ENCODE data around the gene PTGES.
"Not testable (repeated sequence)": the region's sequence is repeated elsewhere in the genome, so short reads cannot be mapped to it uniquely, and the experiment has no call there.

The PTGES gene

DNA sequence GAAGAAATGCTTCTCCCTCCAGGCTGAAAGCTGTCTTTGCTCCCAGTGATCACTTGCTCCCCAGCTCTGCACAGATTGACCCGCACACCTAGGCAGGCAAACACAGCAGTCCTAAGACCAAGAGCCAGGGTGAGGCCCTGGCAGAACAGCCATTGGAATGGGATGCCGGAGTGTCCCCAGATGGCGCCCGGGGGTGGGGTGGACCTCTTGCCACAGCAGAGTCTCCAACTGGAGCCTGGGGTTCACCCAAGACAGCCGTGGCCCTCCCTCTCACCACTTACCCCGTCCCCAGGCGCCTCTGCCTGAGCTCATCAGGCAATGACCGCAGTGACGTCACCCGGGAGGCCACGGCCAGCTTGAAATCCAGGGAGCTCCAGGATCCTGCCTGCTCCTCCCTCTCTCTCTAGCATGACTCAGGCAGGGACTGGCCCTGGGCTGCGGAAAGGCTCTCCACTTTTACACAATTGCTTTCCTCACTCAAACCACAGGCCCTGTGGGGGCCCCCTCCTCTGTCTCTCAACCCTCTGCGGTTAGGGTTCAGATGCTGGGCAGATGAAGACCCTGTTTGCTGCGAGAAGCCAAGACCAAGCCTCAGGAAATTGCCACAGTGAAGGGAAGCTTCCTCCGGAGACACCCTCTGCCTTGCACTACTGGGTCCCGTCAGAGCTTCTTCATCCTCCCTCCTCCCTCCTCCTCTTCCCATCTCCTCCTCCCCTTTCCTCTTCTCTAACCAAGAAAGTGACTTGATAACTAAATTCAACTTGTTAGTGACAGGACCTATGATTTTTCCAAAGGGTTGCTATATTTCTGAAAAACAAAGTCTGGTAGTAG, 24.3 kb upstream of the PTGES start:
- TF ChIP-seq MYC (IDR thresholded peaks at IDR 0.05; ENCODE audit: low read depth, low read length) (peak; percentile 36), CTCF (IDR thresholded peaks at IDR 0.05; ENCODE audit: low read depth, low read length) (no peak)
- TF ChIP-seq, protein P1, sequence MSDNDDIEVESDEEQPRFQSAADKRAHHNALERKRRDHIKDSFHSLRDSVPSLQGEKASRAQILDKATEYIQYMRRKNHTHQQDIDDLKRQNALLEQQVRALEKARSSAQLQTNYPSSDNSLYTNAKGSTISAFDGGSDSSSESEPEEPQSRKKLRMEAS (IDR thresholded peaks at IDR 0.05; ENCODE audit: low read depth, low read length): peak; percentile 14; the same call in 1 of the 2 replicates
- no peak overlapping the region for H3K4me3 ChIP-seq (ENCODE audit: low read depth, low read length)
- DNase-seq (ENCODE audit: low read depth): peak; percentile 99

GRCh38 chr9:129776566-129776937, 23.7 kb upstream of the PTGES start:
- H3K4me3 ChIP-seq (ENCODE audit: low read depth, low read length): no peak overlapping the region
- peak; percentile 16 for DNase-seq (ENCODE audit: low read depth)
- TF ChIP-seq, protein P1 (IDR thresholded peaks at IDR 0.05; ENCODE audit: low read depth, low read length): no peak
- TF ChIP-seq POLR2A (IDR thresholded peaks at IDR 0.05; ENCODE audit: extremely low read depth, insufficient read length): no peak
- TF ChIP-seq MYC (IDR thresholded peaks at IDR 0.05; ENCODE audit: low read depth, low read length): no peak
- no peak for TF ChIP-seq CTCF (IDR thresholded peaks at IDR 0.05; ENCODE audit: low read depth, low read length)

DNA sequence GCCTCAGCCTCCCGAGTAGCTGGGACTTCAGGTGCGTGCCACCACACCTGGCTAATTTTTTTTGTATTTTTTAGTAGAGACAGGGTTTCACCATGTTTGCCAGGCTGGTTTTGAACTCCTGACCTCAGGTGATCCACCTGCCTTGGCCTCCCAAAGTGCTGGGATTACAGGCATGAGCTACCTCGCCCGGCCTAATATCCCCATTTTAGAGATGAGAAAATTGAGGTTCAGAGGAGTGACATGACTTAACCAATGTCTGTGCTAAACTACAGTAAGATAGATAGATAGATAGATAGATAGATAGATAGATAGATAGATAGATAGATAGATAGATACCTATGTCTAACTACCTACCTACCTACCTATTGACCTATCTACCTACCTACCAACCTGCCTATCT, 23.3 kb upstream of the PTGES start:
- not testable (repeated sequence) for H3K4me3 ChIP-seq (ENCODE audit: low read depth, low read length)

DNA sequence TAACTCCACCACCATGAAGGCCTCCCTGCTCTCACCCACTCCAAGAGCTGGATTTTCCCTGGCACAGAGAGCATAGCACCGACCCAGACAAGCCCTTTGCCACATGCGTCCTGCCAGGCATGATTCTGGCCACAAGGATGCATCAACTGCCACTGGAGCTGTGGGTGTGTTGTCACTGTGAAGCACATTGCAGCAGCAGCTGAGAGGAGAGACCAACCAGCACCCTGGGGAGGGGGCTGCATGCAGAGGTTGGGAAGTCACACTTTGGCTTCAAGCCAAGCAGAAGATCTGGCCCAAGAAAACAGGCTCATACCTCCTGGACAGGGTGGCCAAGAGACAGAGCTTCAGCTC, 22.6 kb upstream of the PTGES start:
- H3K4me3 ChIP-seq (ENCODE audit: low read depth, low read length): no peak overlapping the region
- DNase-seq (ENCODE audit: low read depth): peak; percentile 20
- TF ChIP-seq MYC (IDR thresholded peaks at IDR 0.05; ENCODE audit: low read depth, low read length) (no peak), POLR2A (IDR thresholded peaks at IDR 0.05; ENCODE audit: extremely low read depth, insufficient read length) (no peak), CTCF (IDR thresholded peaks at IDR 0.05; ENCODE audit: low read depth, low read length) (no peak)
- TF ChIP-seq, protein P1 (IDR thresholded peaks at IDR 0.05; ENCODE audit: low read depth, low read length): no peak

More for the DNA sequence above, 23.3 kb upstream of the PTGES start:
- not testable (repeated sequence) for DNase-seq (ENCODE audit: low read depth)

- no peak for DNase-seq (ENCODE audit: low read depth)
- no peak for TF ChIP-seq POLR2A (IDR thresholded peaks at IDR 0.05; ENCODE audit: extremely low read depth, insufficient read length)
- no peak for TF ChIP-seq MYC (IDR thresholded peaks at IDR 0.05; ENCODE audit: low read depth, low read length)
- TF ChIP-seq, protein P1 (IDR thresholded peaks at IDR 0.05; ENCODE audit: low read depth, low read length): no peak
- TF ChIP-seq CTCF (IDR thresholded peaks at IDR 0.05; ENCODE audit: low read depth, low read length): no peak
- H3K4me3 ChIP-seq (ENCODE audit: low read depth, low read length): no peak overlapping the region
Measured at GRCh38 chr9:129774791-129775447, 22.1 kb upstream of the PTGES start.

GRCh38 chr9:129773262-129774048, 20.6 kb upstream of the PTGES start:
- no peak overlapping the region for H3K4me3 ChIP-seq (ENCODE audit: low read depth, low read length)
- TF ChIP-seq, protein P1 (IDR thresholded peaks at IDR 0.05; ENCODE audit: low read depth, low read length): no peak
- no peak for TF ChIP-seq MYC (IDR thresholded peaks at IDR 0.05; ENCODE audit: low read depth, low read length)
- TF ChIP-seq CTCF (IDR thresholded peaks at IDR 0.05; ENCODE audit: low read depth, low read length): no peak
- no peak for TF ChIP-seq POLR2A (IDR thresholded peaks at IDR 0.05; ENCODE audit: extremely low read depth, insufficient read length)
- peak; percentile 92 for DNase-seq (ENCODE audit: low read depth)
